ENCODE results near the gene LRRN2.

The LRRN2 gene

DNA sequence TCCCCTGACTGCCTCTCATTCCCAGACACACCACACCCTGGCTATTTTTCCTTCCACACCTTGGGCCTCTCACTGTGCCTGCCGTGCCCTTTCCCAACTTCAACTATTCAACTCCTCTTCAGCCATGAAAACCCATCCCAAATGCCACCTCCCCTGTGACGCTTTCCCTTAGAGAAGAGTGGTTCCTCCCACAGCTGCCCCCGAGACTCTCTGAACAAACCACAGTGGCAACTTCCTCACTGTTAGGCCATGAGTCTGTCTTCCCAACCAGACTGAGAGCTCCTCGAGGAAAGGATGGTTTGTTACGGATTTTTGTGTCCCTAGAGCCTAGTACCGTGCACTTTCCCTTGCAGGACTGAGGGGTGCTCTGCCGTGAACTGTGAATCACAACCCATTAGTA, 59.2 kb downstream of the LRRN2 start:
- no peak for DNase-seq

DNA sequence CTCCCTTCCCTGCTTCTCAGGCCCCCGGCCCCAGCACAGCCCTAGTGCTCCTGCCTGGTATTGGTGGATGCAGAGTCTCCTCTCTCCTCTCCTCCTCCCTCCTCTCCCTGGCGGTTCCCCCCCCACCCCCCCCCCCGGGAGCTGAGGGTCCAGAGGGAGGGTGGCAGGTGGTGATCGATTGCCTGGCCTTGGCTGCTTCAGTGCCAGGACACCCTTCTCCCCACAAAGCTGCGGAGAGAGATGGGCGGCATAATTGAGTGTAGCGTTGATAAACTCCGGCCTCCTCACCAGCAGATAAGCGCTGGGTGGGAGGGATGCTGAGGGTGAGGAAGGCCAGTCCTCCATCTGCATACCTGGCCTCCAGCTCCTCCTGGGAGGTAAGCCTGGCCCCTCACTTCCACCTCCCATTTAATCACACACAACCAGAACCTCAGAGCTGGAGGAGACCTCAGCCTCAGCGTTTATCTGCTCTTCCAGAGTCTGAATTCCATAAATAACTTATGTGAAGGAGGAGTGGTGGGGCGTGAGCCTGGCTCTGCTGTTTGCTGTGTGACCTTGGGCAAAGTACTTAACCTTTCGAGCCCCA, 60.8 kb downstream of the LRRN2 start:
- DNase-seq: no peak

DNA sequence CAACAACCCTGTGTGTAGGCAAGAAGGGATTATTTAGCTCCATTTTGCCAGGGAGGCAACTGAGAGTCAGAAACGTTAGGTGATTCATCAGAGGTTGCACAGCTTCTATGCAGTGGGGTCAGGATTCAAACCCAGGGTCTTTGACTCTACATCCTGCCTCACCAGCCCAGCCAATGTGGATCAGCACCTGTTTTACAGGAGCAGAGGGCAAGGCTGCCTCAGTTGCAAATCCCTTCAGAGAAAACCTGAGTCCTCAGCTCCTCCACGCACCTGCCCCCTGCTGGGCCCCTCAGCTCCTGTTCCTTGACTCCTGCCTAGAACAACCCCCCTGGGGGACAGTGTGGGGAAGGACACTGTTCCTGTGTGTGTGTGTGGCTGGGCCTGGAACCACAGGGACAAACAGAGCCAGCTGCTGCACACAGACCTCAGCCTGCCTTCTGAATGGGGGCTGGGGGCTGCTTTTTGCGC, 61.6 kb downstream of the LRRN2 start:
- no peak for DNase-seq

GRCh38 chr1:204623365-204623893, 62.1 kb downstream of the LRRN2 start:
- DNase-seq: no peak

- DNase-seq: no peak
Observed at GRCh38 chr1:204621996-204622395, 63.5 kb downstream of the LRRN2 start.

DNA sequence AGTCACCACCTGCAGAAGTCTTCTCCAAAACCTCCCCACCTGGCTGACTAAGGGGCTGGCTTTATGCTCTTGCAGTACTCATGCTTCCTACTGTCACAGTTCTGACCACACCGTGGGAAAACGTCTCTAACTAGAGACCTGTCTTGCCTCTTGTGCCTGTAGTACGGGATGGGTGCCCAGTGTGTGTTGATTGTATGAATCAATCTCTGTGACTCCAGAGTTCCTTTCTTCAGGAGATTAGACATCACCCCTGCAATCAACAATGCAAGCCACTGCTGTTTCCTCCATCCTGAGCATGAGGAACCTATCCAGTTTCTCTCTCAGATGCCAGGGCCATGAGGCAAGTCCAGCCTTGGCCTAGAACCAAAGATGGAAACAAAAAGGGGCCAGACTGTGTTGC, 64.1 kb downstream of the LRRN2 start:
- DNase-seq: no peak

- DNase-seq: no peak
Observed at GRCh38 chr1:204619721-204620120, 65.8 kb downstream of the LRRN2 start.

GRCh38 chr1:204618148-204618760, 67.3 kb downstream of the LRRN2 start:
- no peak for DNase-seq

- DNase-seq: no peak
Observed at GRCh38 chr1:204617256-204618147, 68.0 kb downstream of the LRRN2 start.

DNA sequence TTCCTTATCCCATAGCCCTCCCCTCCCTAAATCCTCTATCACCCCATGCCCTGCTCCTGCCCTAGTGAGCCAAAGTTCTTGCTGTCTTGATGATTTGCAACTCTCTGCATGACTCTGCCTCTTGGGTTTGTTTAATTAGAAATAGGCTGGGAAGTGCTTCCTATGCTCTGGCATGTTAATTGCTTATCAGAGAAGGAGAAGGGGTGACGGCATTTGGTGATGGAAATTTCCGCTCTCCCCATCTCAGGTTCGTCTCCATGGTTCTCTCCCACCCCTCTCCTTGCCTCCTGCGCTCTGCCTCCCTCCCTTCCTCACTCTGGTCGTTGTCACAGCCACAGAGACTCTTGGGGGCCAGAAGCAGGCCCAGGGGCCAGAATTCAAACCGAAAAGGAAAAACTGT, 68.9 kb downstream of the LRRN2 start:
- DNase-seq: no peak

GRCh38 chr1:204615881-204616280, 69.7 kb downstream of the LRRN2 start:
- no peak for DNase-seq

DNA sequence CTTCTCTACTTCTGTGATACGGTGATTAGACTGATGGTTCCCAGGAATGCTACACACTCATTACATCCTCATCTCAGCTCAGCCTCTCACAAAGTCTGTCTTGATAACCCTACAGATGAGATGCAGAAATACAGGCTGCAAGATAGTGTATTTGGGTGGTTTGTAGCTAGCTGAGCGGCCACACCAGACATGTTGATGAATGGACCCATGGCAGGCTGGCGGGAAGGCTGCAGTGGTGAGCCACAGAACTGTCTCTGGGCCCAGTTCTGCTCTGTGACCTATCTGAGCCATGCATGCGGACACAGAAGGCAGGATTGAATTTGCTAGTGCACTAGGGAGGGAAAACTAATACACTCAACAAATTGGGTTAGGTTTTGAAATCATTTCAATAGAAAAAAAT, 71.9 kb downstream of the LRRN2 start:
- DNase-seq: no peak

GRCh38 chr1:204612326-204612725, 73.2 kb downstream of the LRRN2 start:
- DNase-seq: no peak

DNA sequence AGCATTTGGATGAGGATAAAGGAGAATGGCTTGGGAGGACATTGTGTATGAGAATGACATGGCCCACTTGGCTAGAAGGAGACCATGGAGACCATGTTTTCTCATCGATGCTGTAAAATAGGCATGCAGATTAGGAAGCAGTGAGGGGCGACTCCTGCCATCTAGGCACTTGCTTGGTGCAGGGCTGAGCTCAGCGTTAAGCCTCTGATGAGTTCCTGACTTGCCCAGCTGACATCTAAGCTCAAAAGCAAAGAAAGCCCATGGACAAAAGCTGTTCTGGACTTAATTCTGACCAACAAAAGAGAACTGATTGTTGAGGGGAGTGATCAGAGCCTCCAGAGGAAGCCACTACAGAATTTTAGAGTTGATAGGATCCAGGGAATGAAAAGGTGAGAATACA, 74.5 kb downstream of the LRRN2 start:
- no peak for DNase-seq

DNA sequence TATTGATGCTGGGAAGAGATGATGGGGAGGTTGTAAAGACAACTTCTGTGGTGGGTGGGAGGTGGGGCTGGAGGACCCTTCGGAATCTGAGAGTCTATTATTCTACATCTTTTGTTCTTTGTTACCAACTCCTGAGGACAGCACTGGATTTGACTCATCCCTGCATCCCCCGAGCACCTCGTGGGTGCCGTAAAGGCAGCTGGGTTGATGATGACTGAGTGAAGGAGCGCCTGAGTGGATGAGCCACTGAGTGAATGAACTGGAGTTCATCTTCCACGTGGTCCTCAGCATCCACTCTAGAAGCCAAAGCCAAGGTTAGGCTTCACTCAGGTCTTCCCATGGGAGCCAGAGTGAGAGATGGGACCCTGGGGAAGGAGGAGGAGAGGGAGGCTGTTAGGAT, 77.6 kb downstream of the LRRN2 start:
- DNase-seq: no peak

DNA sequence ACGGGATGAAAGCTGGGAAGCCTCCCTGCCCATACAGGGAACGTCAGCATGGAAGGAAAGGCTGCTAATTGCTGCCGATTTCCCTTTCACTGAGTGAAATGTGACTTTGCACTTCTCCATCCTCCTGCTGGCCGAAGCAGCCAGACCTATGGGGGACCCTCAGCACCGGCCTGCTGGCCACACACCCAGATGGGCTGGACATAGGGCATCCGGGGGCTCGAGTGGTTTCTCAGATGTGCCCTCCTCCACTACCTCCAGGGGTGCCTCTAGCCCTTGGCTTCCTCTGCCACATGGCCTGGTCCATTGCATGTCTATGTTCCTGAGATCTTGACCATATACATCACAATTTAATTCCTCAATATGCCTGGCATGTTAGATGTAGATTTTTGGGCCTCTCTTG, 79.7 kb downstream of the LRRN2 start:
- DNase-seq: no peak

DNA sequence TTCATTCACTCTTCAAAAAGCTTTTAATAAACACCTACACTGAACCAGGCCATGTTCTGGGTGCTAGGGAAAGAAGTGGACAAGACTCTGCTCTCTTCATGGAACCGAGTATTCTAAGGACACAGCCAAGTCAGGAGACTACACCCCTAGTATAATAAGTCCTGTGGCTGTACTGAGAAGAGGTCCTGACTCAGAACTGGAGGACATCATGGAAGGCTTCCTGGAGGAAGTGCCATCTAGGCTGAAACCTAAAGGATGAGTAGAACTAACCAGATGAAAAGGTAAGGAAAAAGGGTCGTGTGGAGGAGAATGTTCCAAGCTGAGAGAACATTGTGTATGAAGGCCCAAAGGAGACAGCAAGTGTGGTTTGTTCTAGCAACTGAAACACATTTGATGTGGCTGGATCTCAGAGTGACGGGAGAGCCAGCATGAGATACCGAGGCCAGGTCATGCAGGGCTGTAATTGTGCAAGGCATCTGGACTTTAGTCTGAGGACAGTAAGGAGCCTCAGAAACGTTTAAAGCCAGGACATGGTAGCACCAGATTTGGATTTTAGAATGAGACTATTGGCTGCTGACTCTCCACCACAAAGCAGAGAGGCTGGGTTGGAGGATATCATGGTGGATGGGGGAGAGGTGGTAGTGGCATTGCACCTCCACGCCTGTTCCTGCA, 82.5 kb downstream of the LRRN2 start:
- no peak for DNase-seq

GRCh38 chr1:204602111-204602579, 83.4 kb downstream of the LRRN2 start:
- DNase-seq: no peak

- DNase-seq: no peak
Observed at GRCh38 chr1:204600968-204601367, 84.6 kb downstream of the LRRN2 start.

DNA sequence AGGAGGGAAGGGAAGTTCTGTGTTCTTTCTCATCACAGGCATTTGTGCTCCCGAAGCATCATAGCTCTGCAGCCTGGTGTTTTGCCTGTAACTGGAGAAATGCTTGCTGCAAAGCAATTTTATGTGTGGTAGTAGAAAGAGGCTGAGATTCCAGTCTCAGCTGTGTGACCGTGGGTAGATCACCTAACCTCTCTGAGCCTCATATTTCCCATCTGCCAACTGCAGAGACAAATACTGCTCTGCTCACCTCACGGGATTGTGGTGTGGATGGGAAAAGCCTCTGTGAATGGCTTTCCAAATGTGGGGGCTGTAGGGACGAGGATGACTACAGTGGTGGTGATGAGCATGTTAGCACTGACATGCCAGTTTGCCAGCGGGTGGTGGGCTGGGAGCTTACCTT, 85.3 kb downstream of the LRRN2 start:
- DNase-seq: no peak

GRCh38 chr1:204599596-204599995, 85.9 kb downstream of the LRRN2 start:
- DNase-seq: no peak

- DNase-seq: no peak
Observed at GRCh38 chr1:204599098-204599497, 86.4 kb downstream of the LRRN2 start.

DNA sequence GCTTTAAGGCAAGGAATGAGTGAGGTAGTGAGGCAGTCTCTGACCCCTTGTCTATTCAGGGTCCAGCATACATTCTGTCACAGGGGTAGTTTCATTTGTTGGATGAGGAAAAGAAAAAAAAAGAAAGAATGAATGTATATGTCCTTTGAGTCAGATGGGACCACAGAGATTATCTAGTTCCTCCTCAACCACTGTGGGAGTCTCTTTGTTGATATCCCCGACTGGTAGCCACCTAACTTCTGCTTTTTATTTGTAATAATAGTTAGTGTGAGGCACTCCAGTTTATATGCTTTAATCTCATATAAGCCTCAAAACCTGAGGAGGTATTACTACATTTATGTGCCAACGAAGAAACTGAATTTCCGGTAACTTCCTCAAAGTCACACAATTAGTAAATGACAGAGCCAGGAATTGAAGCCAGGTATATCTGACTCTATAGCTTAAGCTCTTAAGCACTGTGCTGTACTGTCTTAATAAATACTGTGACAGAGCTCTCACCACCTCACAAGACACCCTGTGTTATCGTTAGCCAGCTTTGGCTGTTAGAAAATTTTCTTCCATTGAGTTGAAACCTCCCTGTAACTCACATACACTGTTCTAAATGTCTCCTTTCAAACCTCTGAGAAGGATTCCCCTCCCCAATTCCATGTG, 87.1 kb downstream of the LRRN2 start:
- no peak for DNase-seq

Measured in stimulated activated CD4-positive, alpha-beta T cell treated with anti-CD3 and anti-CD28 coated beads, Interleukin-12 subunit alpha, Interleukin-12 subunit beta, amount 100 ng/mL, for 4 hours (primary cell).